Rectal smooth muscle tissue (tissue), 1 donor: ENCODE results near the gene SETBP1.

ENCODE experiments used
- H3K27ac ChIP-seq: one replicate; pipeline ENCODE4 v1.7.0; 2013; ENCODE audit warnings: low read depth, low read length, inconsistent platforms
- H3K27me3 ChIP-seq: one replicate; pipeline ENCODE4 v1.7.0; 2013; ENCODE audit warnings: low read length; ENCODE audit not compliant: control insufficient read depth, insufficient read depth
- H3K36me3 ChIP-seq: one replicate; pipeline ENCODE4 v1.7.0; 2013; ENCODE audit warnings: low read length; ENCODE audit not compliant: control insufficient read depth, insufficient read depth
- H3K4me1 ChIP-seq: one replicate; pipeline ENCODE4 v1.7.0; 2013; ENCODE audit warnings: low read length; ENCODE audit not compliant: control insufficient read depth, insufficient read depth
- H3K4me3 ChIP-seq: one replicate; pipeline ENCODE4 v1.7.0; 2013; ENCODE audit warnings: low read length
- H3K9ac ChIP-seq: one replicate; pipeline ENCODE4 v1.7.0; 2013; ENCODE audit warnings: low read length

Gene SETBP1

GRCh38 chr18:44698518-44698917 is 17.8 kb downstream of the SETBP1 start:
- H3K36me3 ChIP-seq = no peaks in the 10 kb centered on the region
- H3K27me3 ChIP-seq = no peaks in the 10 kb centered on the region
- no peak overlapping the region for H3K4me3 ChIP-seq
- H3K9ac ChIP-seq = no peak overlapping the region
- peaks cover 36% of the 10 kb centered on the region for H3K4me1 ChIP-seq
- H3K27ac ChIP-seq = peak overlapping the region; percentile 53

GRCh38 chr18:44699572-44700261 is 19.0 kb downstream of the SETBP1 start:
- Histone ChIP-seq H3K4me1 (peaks cover 37% of the 10 kb centered on the region), H3K9ac (no peak overlapping the region), H3K27me3 (no peaks in the 10 kb centered on the region), H3K4me3 (no peak overlapping the region), H3K27ac (peak overlapping the region; percentile 88), H3K36me3 (no peaks in the 10 kb centered on the region)

DNA sequence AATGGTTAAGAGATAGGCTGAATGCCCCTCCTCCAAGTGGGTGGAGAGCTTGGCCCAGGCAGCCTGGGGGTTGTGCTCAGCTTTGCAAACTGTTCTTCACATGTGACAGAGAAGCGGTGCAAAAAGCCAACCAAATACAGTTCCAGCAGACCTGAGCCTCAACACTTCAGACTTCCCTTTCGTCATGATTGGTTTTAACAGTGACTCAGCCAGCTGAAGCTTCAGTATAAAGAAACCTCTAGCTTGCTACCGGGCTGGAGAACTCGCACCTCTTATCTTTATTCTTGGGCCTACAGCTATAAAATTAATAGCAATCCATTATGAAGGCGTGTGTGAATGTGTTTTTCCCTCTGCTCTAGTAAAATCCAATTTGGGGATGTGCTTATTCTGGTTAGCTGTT is 20.0 kb downstream of the SETBP1 start:
- no peak overlapping the region for H3K9ac ChIP-seq
- H3K36me3 ChIP-seq = no peaks in the 10 kb centered on the region
- peaks cover 40% of the 10 kb centered on the region for H3K4me1 ChIP-seq
- peak overlapping the region; percentile 88 for H3K27ac ChIP-seq
- H3K4me3 ChIP-seq = peak overlapping the region; percentile 23
- no peaks in the 10 kb centered on the region for H3K27me3 ChIP-seq

DNA sequence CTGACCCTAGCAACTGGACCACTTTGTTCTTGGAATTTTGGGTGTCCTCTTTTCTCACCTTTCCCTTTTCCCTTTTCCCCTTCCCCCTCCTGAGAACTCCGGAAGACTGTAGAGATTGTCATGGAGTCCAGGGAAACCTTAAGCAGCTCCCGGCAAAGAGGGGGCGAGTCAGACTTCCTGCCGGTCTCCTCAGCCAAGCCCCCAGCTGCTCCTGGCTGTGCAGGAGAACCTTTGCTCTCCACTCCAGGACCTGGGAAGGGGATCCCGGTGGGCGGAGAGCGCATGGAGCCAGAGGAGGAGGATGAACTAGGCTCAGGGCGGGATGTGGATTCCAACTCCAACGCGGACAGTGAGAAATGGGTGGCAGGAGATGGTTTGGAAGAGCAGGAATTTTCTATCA is 20.5 kb downstream of the SETBP1 start:
- no peaks in the 10 kb centered on the region for H3K36me3 ChIP-seq
- H3K27ac ChIP-seq = peak overlapping the region; percentile 88
- peak overlapping the region; percentile 23 for H3K4me3 ChIP-seq
- no peaks in the 10 kb centered on the region for H3K27me3 ChIP-seq
- peaks cover 34% of the 10 kb centered on the region for H3K4me1 ChIP-seq
- no peak overlapping the region for H3K9ac ChIP-seq

DNA sequence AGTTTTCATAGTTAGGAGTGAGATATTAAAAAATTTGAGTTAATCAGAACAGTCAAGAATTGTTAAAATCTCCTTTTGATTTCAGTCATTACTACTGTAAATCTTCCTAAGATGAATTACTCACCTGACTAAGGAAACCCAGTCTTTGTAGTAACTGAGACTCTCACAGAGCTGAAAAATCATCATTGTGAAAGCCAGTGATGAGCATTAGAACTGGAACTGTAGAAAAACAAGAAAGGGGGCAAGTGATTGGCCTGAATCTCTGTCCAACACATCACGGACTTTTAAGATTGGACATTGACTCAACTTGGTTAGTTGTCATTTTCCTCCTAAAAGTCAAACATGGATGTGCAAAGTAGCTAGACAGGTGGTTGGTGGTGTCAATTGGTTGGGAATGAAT is 21.9 kb downstream of the SETBP1 start:
- Histone ChIP-seq H3K9ac (no peak overlapping the region), H3K36me3 (no peaks in the 10 kb centered on the region), H3K27me3 (no peaks in the 10 kb centered on the region), H3K27ac (no peak overlapping the region), H3K4me1 (peaks cover 24% of the 10 kb centered on the region), H3K4me3 (no peak overlapping the region)

DNA sequence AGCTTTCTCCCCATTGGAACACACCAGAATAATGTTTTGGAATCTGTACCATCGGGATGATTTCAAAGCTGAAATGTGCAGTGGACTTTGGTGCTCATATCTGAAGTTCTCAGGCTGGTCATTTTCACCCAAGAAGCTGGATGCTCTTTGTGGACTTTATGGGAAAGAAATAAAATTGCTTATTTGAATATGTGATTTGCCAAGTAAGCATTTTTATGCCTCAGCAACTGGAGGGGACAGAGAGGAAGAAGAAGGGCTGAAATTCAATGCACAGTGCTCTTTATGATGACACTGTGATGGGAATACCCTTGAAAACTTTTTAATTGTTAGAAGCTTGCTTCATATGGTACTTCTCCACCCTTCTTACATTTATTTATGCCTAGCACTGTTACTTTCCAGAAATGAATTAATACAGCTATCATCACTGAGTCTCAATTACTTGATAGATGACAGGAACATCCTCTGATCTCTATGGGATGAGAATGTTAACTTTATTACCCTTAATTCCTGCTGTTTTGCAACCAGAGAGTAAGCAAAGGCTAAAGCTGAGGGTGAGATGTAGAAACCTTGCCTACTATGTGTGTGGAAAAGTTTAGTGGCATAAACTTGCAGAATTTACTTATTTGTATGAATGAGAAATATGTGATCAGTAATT is 23.6 kb downstream of the SETBP1 start:
- H3K36me3 ChIP-seq = no peaks in the 10 kb centered on the region
- H3K27me3 ChIP-seq = no peaks in the 10 kb centered on the region
- no peak overlapping the region for H3K9ac ChIP-seq
- peaks cover 33% of the 10 kb centered on the region for H3K4me1 ChIP-seq
- no peak overlapping the region for H3K27ac ChIP-seq
- H3K4me3 ChIP-seq = no peak overlapping the region

- Histone ChIP-seq H3K27me3 (no peaks in the 10 kb centered on the region), H3K9ac (no peak overlapping the region), H3K4me1 (peaks cover 24% of the 10 kb centered on the region), H3K27ac (peak overlapping the region; percentile 33), H3K36me3 (no peaks in the 10 kb centered on the region), H3K4me3 (no peak overlapping the region)
These were observed 24.5 kb downstream of the SETBP1 start for GRCh38 chr18:44705075-44705675.

DNA sequence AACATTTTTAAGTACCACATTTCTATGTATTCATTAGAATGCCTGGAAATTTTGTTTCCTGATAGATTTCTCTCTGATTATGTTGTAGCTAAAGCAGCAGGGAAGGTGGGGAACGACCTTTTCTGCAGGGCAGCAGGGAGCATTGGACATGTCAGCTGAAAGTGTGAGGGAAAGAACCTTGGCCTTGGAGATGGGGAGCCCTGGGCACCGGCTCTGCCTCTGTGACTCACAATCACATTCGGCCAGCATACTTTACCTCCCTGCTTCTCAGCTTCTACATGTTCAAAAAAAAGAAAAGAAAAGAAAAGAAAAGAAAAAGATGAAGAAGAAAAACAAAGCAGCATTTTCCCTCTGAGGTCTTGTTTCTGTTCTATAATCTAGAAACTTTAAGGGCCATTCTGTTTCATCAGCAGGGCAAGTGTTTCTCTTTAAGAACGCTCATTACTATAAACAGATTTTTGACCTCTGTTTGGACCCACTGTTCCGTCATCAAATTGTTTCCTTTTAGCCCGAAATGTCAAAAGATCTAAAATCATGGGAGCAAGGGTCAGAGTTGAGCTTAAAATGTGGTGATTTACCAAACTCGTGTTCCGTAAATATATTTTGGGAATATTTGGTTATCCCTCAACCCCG is 27.9 kb downstream of the SETBP1 start:
- Histone ChIP-seq H3K36me3 (no peaks in the 10 kb centered on the region), H3K27me3 (no peaks in the 10 kb centered on the region), H3K9ac (no peak overlapping the region), H3K27ac (peak overlapping the region; percentile 71), H3K4me1 (peaks cover 16% of the 10 kb centered on the region), H3K4me3 (no peak overlapping the region)

DNA sequence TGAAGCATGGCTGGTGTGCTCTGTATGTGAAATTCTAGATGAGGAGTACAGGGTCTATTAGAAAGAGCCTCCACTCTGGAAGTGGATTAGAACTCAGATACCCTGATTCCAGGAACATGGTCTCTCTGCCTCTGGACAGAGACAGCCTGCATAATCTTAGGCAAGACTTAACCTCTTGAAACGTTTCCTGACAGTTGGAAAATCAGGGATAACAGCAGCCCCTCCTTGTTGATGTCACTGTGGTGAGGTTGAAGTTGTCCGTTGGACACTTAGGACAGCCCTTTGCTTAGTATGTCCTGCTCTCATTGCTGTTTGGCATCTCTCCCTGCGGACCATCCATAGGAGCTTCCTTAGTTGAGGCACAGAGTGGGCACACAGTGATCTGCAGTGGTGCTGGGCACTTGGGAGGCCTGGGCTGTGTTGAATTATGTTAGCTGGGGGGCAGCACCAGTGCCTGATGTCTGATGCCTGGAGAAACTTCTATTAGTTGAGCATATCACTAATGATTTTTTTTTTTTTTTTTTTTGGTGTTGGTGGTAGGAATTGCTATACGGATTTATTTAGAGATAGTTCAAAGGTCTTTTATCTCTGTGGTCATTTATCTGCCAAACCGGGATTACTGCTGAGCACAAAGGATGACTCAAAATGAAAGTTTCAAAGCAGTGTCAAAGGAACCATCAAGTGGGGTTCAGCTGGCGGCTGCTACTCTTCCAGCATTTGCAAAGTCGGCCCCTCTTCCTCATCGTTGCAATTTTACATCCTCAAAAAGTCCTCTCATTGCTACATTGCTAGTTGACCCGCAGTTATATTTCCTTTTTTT is 28.8 kb downstream of the SETBP1 start:
- H3K9ac ChIP-seq = no peak overlapping the region
- no peaks in the 10 kb centered on the region for H3K27me3 ChIP-seq
- H3K27ac ChIP-seq = peak overlapping the region; percentile 71
- no peaks in the 10 kb centered on the region for H3K36me3 ChIP-seq
- no peak overlapping the region for H3K4me3 ChIP-seq
- peaks cover 16% of the 10 kb centered on the region for H3K4me1 ChIP-seq

GRCh38 chr18:44710931-44711330 is 30.2 kb downstream of the SETBP1 start:
- H3K36me3 ChIP-seq = no peaks in the 10 kb centered on the region
- no peak overlapping the region for H3K27ac ChIP-seq
- no peaks in the 10 kb centered on the region for H3K27me3 ChIP-seq
- peaks cover 25% of the 10 kb centered on the region for H3K4me1 ChIP-seq
- no peak overlapping the region for H3K4me3 ChIP-seq
- H3K9ac ChIP-seq = no peak overlapping the region

DNA sequence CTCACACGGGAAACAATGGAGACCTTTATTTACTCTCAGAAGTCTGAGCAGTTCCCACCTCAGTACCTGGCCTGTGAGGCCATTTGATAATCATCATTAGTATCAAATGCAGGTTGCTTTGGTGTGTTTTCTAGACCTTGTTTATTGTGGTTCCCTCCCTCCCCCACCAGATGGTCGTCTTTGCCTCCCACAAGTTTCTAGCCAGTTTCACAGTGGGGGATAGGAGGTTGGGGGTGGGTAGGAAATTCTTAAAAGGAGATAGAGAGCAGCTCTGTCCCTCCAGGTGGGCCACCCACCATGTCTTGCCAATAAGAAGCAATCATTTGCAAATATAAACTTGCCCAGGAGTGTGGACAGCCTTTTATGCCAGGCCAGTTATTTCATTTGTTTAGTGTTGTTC is 31.3 kb downstream of the SETBP1 start:
- no peak overlapping the region for H3K9ac ChIP-seq
- H3K27ac ChIP-seq = no peak overlapping the region
- no peaks in the 10 kb centered on the region for H3K36me3 ChIP-seq
- H3K27me3 ChIP-seq = no peaks in the 10 kb centered on the region
- H3K4me1 ChIP-seq = peaks cover 29% of the 10 kb centered on the region
- H3K4me3 ChIP-seq = no peak overlapping the region

DNA sequence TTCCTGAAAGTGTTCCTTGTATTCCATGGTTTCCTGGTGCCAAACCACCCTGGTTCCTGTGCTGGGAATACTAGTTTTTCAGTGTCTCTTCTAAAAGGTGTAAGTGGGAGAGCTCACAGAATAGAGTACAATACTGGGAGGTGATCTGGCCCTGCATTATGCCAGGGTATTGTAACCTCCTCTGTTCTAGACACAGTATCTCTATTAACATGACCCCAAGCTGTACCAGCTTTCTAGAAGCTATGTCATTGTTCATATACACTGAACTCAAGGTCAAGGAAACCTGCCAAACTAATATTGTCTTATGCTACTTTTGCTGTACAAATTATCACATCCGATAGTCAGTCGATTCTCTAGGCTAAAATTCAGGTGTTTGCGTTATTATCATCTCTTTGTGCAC is 32.7 kb downstream of the SETBP1 start:
- Histone ChIP-seq H3K9ac (no peak overlapping the region), H3K27me3 (no peaks in the 10 kb centered on the region), H3K4me1 (peaks cover 22% of the 10 kb centered on the region), H3K36me3 (no peaks in the 10 kb centered on the region), H3K27ac (peak overlapping the region; percentile 37), H3K4me3 (no peak overlapping the region)
